NCI-H510A (cell line): Measurements from ENCODE around the gene INAFM2.

Source experiments
- DNase-seq: peaks from one replicate; lab custom pipeline; 2025; lab: John Stamatoyannopoulos, UW

The INAFM2 gene

GRCh38 chr15:40306908-40307307 lies 16.6 kb upstream of the INAFM2 start:
- DNase-seq, result no peak

GRCh38 chr15:40307421-40308211 lies 15.9 kb upstream of the INAFM2 start, which contains the start of gene PLCB2:
TSS of gene PLCB2 (minus strand) at chr15:40307935. CDS start at chr15:40307672, 263 bp downstream.
- no peak for DNase-seq

- no peak for DNase-seq
Measured at GRCh38 chr15:40309344-40309862, 14.1 kb upstream of the INAFM2 start.

GRCh38 chr15:40310001-40310959 lies 13.2 kb upstream of the INAFM2 start:
- DNase-seq, result no peak

- no peak for DNase-seq
Measured at GRCh38 chr15:40310993-40311392, 12.5 kb upstream of the INAFM2 start.

GRCh38 chr15:40312370-40313158 lies 10.9 kb upstream of the INAFM2 start:
- no peak for DNase-seq

GRCh38 chr15:40313531-40314398 lies 9.7 kb upstream of the INAFM2 start:
- DNase-seq, result peak; percentile 51

- no peak for DNase-seq
Measured at GRCh38 chr15:40314723-40315276, 8.7 kb upstream of the INAFM2 start.

- DNase-seq, result no peak
Measured at GRCh38 chr15:40316931-40317330, 6.6 kb upstream of the INAFM2 start.

- DNase-seq, result no peak
Measured at GRCh38 chr15:40317580-40317979, 5.9 kb upstream of the INAFM2 start.

GRCh38 chr15:40320409-40320808 lies 3.1 kb upstream of the INAFM2 start:
- DNase-seq, result no peak

GRCh38 chr15:40320931-40321371 lies 2.5 kb upstream of the INAFM2 start:
- DNase-seq, result no peak

- DNase-seq, result no peak
Measured at GRCh38 chr15:40322531-40323238, 807 bp upstream of the INAFM2 start.

GRCh38 chr15:40323953-40324937 lies 753 bp downstream of the INAFM2 start:
- DNase-seq, result no peak

GRCh38 chr15:40325188-40325587 lies 1.7 kb downstream of the INAFM2 start:
- no peak for DNase-seq

GRCh38 chr15:40325700-40326099 lies 2.2 kb downstream of the INAFM2 start:
- no peak for DNase-seq

- no peak for DNase-seq
Measured at GRCh38 chr15:40327457-40327856, 4.0 kb downstream of the INAFM2 start.

GRCh38 chr15:40328176-40328575 lies 4.7 kb downstream of the INAFM2 start:
- DNase-seq, result no peak

GRCh38 chr15:40328751-40329150 lies 5.3 kb downstream of the INAFM2 start:
- no peak for DNase-seq
